A549 (cell line): Measurements from ENCODE around the gene PRKD2.

ENCODE experiments used
- CEBPB ChIP-seq, 2 experiments: fragments of >200 bp in 1 of 2; sonication (Bioruptor Twin) in 1 of 2; formaldehyde crosslinking in 1 of 2; IDR thresholded peaks; 2 replicates each; pipeline ENCODE4 v1.6.1; 2012 to 2016
- CHD4 ChIP-seq: fragments of 200-600 bp; sonication (generic); IDR thresholded peaks from 2 replicates; pipeline ENCODE4 v1.6.1; 2016; ENCODE audit warnings: antibody characterized with exemption, mild to moderate bottlenecking, borderline replicate concordance
- EP300 ChIP-seq, 2 experiments: fragments of >200 bp; sonication (Bioruptor Twin); formaldehyde crosslinking; IDR thresholded peaks; 2 replicates in 1 of 2; 3 replicates in 1 of 2; pipeline ENCODE4 v1.6.1; 2016 to 2017
- ESRRA ChIP-seq: fragments of 150-350 bp; IDR thresholded peaks from 2 replicates; pipeline ENCODE4 v1.6.1; 2014; ENCODE audit warnings: mild to moderate bottlenecking, low read length, borderline replicate concordance
- HOXB13 ChIP-seq: fragments of 250-450 bp; sonication (Bioruptor Pico); IDR thresholded peaks from 2 replicates; pipeline ENCODE4 v1.5.0; 2020; ENCODE audit warnings: low read depth, mild to moderate bottlenecking, moderate library complexity
- KDM1A ChIP-seq: fragments of 200-600 bp; sonication (generic); IDR thresholded peaks from 2 replicates; pipeline ENCODE4 v1.6.1; 2016; ENCODE audit warnings: low read depth, mild to moderate bottlenecking
- MAZ ChIP-seq: fragments of 150-350 bp; IDR thresholded peaks from 2 replicates; pipeline ENCODE4 v1.6.1; 2014; ENCODE audit warnings: antibody characterized with exemption, low read depth, low read length, borderline replicate concordance
- RNF2 ChIP-seq: fragments of 200-600 bp; sonication (generic); IDR thresholded peaks from 2 replicates; pipeline ENCODE4 v1.6.1; 2016; ENCODE audit warnings: low read depth, mild to moderate bottlenecking, antibody characterized with exemption, moderate library complexity, borderline replicate concordance
- TF ChIP-seq, protein P1 (sequence below): fragments of >200 bp; sonication (Bioruptor Twin); formaldehyde crosslinking; IDR thresholded peaks from 3 replicates; pipeline ENCODE4 v1.5.1; 2016
- TF ChIP-seq, protein P2 (sequence below): IDR thresholded peaks from 2 replicates; pipeline ENCODE4 v1.6.1; 2012
- TF ChIP-seq, protein P3 (sequence below): IDR thresholded peaks from 2 replicates; pipeline ENCODE4 v1.6.1; 2012

DNA sequence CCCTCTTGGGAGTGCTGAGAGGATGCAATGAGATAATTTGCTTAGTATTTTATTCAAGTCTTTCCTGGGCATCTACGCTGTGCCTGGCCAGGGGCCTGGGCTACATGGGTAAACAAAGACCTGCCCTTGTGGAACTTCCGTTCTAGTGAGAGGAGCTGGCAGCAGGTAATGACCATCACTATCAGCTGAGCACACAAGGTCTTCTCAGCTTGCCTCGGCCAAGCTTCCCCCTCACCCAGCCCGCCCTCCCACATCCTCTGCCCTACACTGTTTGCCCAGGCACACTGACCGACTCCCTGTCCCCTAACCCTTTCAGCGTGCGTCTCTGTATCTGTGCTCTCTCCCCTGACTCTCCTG is 20.4 kb upstream of the PRKD2 start:
- no peak for TF ChIP-seq MAZ
- no peak for TF ChIP-seq ESRRA
- no peak for TF ChIP-seq CHD4
- TF ChIP-seq, protein P1, sequence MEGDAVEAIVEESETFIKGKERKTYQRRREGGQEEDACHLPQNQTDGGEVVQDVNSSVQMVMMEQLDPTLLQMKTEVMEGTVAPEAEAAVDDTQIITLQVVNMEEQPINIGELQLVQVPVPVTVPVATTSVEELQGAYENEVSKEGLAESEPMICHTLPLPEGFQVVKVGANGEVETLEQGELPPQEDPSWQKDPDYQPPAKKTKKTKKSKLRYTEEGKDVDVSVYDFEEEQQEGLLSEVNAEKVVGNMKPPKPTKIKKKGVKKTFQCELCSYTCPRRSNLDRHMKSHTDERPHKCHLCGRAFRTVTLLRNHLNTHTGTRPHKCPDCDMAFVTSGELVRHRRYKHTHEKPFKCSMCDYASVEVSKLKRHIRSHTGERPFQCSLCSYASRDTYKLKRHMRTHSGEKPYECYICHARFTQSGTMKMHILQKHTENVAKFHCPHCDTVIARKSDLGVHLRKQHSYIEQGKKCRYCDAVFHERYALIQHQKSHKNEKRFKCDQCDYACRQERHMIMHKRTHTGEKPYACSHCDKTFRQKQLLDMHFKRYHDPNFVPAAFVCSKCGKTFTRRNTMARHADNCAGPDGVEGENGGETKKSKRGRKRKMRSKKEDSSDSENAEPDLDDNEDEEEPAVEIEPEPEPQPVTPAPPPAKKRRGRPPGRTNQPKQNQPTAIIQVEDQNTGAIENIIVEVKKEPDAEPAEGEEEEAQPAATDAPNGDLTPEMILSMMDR, result no peak
- TF ChIP-seq EP300 (IDR thresholded peaks at IDR 0.05), result no peak
- TF ChIP-seq KDM1A, result no peak
- TF ChIP-seq HOXB13 (CRISPR knock-in tag), result no peak
- TF ChIP-seq CEBPB (IDR thresholded peaks at IDR 0.05), result no peak
- TF ChIP-seq, protein P2, sequence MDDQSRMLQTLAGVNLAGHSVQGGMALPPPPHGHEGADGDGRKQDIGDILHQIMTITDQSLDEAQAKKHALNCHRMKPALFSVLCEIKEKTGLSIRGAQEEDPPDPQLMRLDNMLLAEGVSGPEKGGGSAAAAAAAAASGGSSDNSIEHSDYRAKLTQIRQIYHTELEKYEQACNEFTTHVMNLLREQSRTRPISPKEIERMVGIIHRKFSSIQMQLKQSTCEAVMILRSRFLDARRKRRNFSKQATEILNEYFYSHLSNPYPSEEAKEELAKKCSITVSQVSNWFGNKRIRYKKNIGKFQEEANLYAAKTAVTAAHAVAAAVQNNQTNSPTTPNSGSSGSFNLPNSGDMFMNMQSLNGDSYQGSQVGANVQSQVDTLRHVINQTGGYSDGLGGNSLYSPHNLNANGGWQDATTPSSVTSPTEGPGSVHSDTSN, result no peak
- no peak for TF ChIP-seq RNF2
- TF ChIP-seq, protein P3, sequence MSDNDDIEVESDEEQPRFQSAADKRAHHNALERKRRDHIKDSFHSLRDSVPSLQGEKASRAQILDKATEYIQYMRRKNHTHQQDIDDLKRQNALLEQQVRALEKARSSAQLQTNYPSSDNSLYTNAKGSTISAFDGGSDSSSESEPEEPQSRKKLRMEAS, result no peak
